Measurements from ENCODE around the gene AKT3. TPM values are rescaled to one million over a fixed set of nuclear protein-coding genes. Genes with fewer than 3 reads are reported as not detected.

Gene AKT3
- total RNA-seq, 1 experiment from 2014 or later = 31.9 TPM

DNA sequence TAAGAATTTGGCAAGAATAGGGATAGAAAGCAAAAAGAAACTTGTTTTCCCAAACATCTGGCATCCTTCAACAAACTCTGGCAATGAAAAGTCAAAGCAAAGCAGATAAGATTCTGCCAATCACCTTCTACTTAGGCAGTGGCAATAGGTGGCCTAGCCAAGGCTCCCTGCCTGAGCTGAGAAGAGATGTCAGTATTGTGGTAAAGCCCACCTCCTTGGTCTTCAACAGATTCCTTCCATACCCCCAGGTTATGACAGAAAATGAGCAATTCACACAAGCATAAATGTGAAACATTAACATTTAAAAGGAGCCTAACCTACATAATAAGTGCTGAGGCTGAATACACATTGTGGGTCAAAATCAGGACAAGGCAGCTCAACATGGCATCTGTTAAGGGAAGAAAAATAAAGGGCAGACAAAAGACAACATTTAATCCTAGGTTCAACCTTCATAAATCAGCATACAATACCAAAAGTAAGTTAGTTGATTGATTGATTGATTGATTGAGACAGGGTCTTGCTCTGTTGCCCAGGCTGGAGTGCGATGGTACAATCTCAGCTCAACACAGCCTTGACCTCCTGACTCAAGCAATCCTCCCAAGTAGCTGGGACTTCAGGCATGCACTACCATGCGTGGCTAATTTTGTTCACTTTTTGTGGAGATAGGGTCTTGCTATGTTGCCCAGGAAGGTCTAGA, 123.1 kb downstream of the AKT3 start:
- Mint-ChIP-seq H3K27ac (ENCODE audit: low read depth, unreplicated experiment) (no peak overlapping the region), H3K4me1 (ENCODE audit: insufficient read depth, unreplicated experiment) (no peaks in the 10 kb centered on the region), H3K4me3 (ENCODE audit: unreplicated experiment) (no peak overlapping the region), H3K27me3 (ENCODE audit: insufficient read depth, unreplicated experiment) (no peaks in the 10 kb centered on the region), H3K9me3 (ENCODE audit: unreplicated experiment) (no peaks in the 10 kb centered on the region), H3K36me3 (ENCODE audit: insufficient read depth, unreplicated experiment) (no peaks in the 10 kb centered on the region)
- CTCF ChIA-PET = interaction anchor here (0.5 kb wide), 1 partner anchor 224 kb away, joined by 4 read pairs; no protein-coding TSS in a partner anchor
- TF ChIP-seq, protein P1, sequence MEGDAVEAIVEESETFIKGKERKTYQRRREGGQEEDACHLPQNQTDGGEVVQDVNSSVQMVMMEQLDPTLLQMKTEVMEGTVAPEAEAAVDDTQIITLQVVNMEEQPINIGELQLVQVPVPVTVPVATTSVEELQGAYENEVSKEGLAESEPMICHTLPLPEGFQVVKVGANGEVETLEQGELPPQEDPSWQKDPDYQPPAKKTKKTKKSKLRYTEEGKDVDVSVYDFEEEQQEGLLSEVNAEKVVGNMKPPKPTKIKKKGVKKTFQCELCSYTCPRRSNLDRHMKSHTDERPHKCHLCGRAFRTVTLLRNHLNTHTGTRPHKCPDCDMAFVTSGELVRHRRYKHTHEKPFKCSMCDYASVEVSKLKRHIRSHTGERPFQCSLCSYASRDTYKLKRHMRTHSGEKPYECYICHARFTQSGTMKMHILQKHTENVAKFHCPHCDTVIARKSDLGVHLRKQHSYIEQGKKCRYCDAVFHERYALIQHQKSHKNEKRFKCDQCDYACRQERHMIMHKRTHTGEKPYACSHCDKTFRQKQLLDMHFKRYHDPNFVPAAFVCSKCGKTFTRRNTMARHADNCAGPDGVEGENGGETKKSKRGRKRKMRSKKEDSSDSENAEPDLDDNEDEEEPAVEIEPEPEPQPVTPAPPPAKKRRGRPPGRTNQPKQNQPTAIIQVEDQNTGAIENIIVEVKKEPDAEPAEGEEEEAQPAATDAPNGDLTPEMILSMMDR (IDR thresholded peaks at IDR 0.05; ENCODE audit: unreplicated experiment) = no peak
- no TSS peak for BruUV-seq (replicated peaks)
- POLR2A ChIA-PET = interaction anchor here (0.5 to 1.8 kb wide), 3 partner anchors 9 to 374 kb away, joined by 3 to 4 read pairs (median 3); no protein-coding TSS in a partner anchor
- DNase-seq (ENCODE audit: unreplicated experiment) = no peak
- intact Hi-C loops (cut with micrococcal nuclease) = loop anchor here (2.0 kb wide), 1 partner anchor 30 kb away; no protein-coding TSS in a partner anchor

DNA sequence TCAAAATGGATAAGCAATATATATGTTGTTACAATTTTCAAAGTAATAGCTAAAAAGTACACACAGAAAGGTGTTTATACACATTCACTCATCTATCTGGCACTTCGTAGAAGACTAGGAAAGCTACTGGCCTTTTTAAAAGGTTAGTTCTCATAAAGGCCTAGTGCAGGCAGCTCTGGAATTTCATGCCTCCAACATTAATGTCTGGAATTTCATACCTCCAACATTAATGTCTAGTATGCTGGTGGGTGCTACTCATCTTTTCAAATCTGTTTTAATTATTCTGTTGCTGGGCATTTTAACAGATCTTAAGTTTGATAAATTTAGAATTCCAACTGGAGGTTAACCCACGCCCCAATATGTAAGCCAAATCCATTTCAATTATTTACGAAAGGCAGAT, 124.2 kb downstream of the AKT3 start:
- POLR2A ChIA-PET = no interaction called here
- H3K27ac Mint-ChIP-seq (ENCODE audit: low read depth, unreplicated experiment) = no peak overlapping the region
- no peaks in the 10 kb centered on the region for H3K9me3 Mint-ChIP-seq (ENCODE audit: unreplicated experiment)
- no peak for DNase-seq (ENCODE audit: unreplicated experiment)
- no peaks in the 10 kb centered on the region for H3K27me3 Mint-ChIP-seq (ENCODE audit: insufficient read depth, unreplicated experiment)
- no peaks in the 10 kb centered on the region for H3K4me1 Mint-ChIP-seq (ENCODE audit: insufficient read depth, unreplicated experiment)
- no TSS peak for BruUV-seq (replicated peaks)
- H3K4me3 Mint-ChIP-seq (ENCODE audit: unreplicated experiment) = no peak overlapping the region
- intact Hi-C loops (cut with micrococcal nuclease) = loop anchor here (2.0 kb wide), 1 partner anchor 31 kb away; no protein-coding TSS in a partner anchor
- CTCF ChIA-PET = interaction anchor here (0.6 to 1.6 kb wide), 2 partner anchors 23 to 573 kb away, joined by 3 to 6 read pairs; no protein-coding TSS in a partner anchor
- H3K36me3 Mint-ChIP-seq (ENCODE audit: insufficient read depth, unreplicated experiment) = no peaks in the 10 kb centered on the region
- TF ChIP-seq, protein P1 (IDR thresholded peaks at IDR 0.05; ENCODE audit: unreplicated experiment) = no peak

DNA sequence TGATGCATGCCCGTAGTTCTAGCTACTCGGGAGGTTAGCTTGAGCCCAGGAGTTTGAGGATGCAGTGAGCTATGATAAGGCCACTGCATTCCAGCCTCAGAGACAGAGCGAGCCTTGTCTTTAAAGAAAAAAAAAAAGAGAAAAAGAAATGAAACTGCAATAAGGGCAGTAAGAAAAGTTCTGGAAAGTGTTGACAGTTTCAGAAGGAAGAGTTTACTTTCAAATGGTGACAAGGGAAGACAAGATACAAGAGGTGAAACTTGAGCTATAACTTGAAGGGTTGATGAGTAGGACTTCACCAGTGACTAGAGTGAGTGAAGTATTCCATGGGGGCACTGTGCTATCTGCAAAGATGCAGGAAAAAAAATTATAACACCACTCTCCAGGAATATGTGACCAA, 125.0 kb downstream of the AKT3 start:
- Mint-ChIP-seq H3K4me3 (ENCODE audit: unreplicated experiment) (no peak overlapping the region), H3K4me1 (ENCODE audit: insufficient read depth, unreplicated experiment) (no peaks in the 10 kb centered on the region), H3K36me3 (ENCODE audit: insufficient read depth, unreplicated experiment) (no peaks in the 10 kb centered on the region), H3K27me3 (ENCODE audit: insufficient read depth, unreplicated experiment) (no peaks in the 10 kb centered on the region), H3K27ac (ENCODE audit: low read depth, unreplicated experiment) (no peak overlapping the region), H3K9me3 (ENCODE audit: unreplicated experiment) (no peaks in the 10 kb centered on the region)
- ChIA-PET CTCF (interaction anchor here (0.7 to 1.6 kb wide), 3 partner anchors 12 to 23 kb away, joined by 3 to 6 read pairs (median 4); no protein-coding TSS in a partner anchor), POLR2A (interaction anchor here (0.8 kb wide), 2 partner anchors 27 to 433 kb away, joined by 3 read pairs; no protein-coding TSS in a partner anchor)
- no peak for DNase-seq (ENCODE audit: unreplicated experiment)
- no TSS peak for BruUV-seq (replicated peaks)
- TF ChIP-seq, protein P1 (IDR thresholded peaks at IDR 0.05; ENCODE audit: unreplicated experiment) = no peak
- intact Hi-C loops (cut with micrococcal nuclease) = no loop called here

DNA sequence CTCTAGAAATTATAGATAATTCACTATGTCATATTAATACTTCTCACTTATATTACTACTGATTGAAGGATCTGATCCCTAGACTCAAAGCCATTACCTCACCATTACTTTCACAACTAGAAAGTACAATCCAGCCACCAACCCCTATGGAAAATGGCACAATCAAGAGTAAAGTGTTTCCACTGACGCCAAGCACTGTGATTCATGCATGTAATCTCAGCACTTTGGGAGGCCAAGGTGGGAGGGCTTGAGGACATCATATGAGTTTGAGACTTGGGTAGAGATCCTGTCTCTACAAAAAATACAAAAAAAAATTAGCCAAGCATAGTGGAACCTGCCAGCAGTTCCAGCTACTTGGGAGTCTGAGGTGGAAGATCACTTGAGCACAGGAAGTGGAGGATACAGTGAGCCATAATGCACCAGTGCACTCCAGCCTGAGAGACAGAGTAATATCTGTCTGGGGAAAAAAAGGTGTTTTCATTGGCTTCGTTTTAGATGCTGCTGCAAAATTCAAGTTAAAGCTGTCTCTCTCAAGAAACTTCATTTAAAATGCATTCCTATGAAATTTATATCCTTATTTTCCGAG, 126.5 kb downstream of the AKT3 start:
- CTCF ChIA-PET = interaction anchor here (0.7 to 1.3 kb wide), 2 partner anchors 474 to 548 kb away, joined by 3 read pairs; no protein-coding TSS in a partner anchor
- DNase-seq (ENCODE audit: unreplicated experiment) = peak; percentile 33
- no TSS peak for BruUV-seq (replicated peaks)
- H3K4me3 Mint-ChIP-seq (ENCODE audit: unreplicated experiment) = no peak overlapping the region
- H3K27me3 Mint-ChIP-seq (ENCODE audit: insufficient read depth, unreplicated experiment) = no peaks in the 10 kb centered on the region
- H3K4me1 Mint-ChIP-seq (ENCODE audit: insufficient read depth, unreplicated experiment) = peaks cover 10% of the 10 kb centered on the region
- H3K27ac Mint-ChIP-seq (ENCODE audit: low read depth, unreplicated experiment) = no peak overlapping the region
- TF ChIP-seq, protein P1 (IDR thresholded peaks at IDR 0.05; ENCODE audit: unreplicated experiment) = no peak
- intact Hi-C loops (cut with micrococcal nuclease) = no loop called here
- H3K36me3 Mint-ChIP-seq (ENCODE audit: insufficient read depth, unreplicated experiment) = no peaks in the 10 kb centered on the region
- POLR2A ChIA-PET = interaction anchor here (2.9 kb wide), 1 partner anchor 9 kb away, joined by 12 read pairs; no protein-coding TSS in a partner anchor
- no peaks in the 10 kb centered on the region for H3K9me3 Mint-ChIP-seq (ENCODE audit: unreplicated experiment)

Data from MCF 10A (cell line).